ENCODE measurements around the gene XPR1. TPM values are rescaled to one million over a fixed set of nuclear protein-coding genes. Genes with fewer than 3 reads are reported as not detected.

Gene XPR1
- total RNA-seq, 1 donor from 2014 or later, result 21.8 TPM

DNA sequence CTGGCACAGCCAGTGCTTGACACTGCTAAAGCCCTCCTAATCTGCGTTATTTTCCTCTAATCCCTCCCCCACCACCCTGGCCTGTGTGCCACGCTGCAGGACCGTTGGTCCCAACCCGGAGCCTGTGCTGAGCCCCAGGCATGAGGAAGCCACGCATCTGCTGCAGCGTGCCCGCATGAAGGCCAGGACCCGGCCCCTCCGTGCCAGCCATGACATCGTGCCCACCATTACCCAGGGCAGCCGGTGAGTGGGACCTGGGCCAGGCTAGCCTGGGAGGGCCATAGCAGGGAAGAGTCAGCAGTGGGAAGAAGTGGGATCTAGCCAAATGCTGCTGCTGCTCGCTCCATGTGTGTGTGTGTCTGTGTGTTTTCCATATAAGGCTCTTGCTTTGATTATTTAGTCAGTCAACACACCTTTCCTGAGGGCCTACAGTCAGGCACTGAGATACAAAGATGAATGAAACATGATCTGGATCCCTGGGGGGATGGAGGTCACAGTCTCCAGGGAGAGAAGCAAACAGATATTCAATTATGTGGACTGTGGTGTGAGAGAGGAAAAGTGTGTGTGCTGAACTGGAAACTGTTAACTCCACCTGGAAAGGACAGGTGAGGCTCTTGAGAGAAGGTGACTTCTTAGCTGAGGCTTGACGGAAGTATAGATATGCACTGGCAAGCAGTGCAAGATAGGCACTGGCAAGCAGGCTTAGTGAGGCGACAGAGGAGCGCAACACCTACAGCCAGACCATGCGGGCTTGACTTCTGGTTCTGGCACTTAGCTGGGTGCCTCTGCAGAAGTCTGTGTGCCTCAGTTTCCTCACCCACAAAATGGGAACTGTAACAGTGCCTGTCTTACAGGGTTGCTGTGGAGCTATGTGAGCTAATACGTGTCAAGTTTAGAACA, 296.8 kb downstream of the XPR1 start:
- no peak for DNase-seq (ENCODE audit: low read depth in 2 of 2)

DNA sequence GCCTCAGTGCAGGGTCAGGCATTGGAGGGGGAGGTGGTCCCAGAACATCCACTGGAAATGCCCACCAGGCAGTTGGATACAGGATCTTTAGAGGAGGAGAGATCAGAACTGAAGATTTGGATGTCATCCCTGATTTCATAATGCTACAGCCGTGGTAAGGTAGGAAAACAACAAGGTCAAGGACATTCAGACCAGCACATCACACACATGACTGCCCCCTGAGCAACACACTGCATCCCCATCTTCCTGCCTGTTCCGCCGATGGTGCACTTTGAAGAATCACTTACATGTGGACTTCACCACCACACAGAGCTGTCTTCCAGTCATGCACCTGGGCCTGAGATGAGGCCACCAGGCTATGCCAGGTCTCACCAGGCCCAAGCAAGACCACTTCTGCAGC, 297.6 kb downstream of the XPR1 start:
- DNase-seq (ENCODE audit: low read depth in 2 of 2), result no peak

DNA sequence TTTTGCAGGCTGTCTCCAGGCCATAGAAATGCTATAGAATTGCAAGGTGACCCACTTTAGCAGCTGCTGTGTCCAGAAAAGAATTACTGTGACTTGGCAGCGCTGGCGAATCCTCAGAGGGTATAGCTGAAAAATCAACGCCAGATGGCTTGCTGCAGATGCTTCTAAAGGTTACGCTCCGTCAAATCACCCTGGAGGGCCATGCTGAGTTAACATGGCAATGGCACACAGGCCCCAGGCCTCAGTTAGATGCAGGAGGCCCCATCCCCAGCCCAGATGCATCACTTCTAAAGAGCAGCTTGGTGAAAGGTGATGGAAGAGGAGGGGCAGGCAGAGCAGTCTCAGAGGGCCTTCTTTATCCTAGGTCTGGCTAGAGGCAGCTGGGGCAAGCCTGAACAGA, 298.9 kb downstream of the XPR1 start:
- DNase-seq (ENCODE audit: low read depth in 2 of 2), result no peak

DNA sequence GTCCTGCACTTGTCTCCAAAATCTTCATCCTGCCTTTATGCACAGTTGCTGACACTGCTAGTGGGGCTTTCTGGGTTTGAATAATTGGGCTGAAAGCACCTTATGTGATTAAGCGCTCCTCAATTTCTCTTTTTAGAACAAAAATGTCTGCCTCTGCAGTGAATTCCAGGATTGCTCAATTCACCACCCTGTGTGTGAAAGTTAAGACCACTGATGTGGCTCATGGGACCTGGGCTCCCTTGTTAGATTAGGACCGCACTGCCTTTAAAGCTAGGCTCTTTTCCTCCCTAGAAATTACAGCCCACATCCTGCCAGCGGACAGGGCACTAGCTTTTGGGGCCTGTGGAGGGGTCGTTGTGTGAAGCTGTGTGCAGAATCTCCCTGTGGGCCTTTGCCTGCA, 299.7 kb downstream of the XPR1 start:
- no peak for DNase-seq (ENCODE audit: low read depth in 2 of 2)

DNA sequence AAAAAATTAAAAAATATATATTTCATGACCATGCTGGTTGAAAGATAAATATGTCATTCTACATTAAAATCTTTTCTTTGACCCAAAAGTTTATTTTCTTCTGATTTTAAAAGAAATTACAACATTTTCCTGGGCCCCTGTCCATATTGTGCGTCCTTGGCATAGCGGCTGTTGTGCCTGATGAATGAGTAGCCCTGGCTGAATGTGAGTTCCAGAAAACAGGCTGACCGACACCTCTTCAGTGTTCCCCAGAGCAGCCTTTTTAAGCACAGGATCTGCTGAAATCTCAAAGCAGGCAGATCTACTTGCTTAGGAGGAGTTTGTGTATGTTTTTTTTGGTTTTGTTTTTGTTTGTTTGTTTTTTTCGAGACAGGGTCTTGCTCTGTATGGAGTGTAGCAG, 300.6 kb downstream of the XPR1 start:
- no peak for DNase-seq (ENCODE audit: low read depth in 2 of 2)

DNA sequence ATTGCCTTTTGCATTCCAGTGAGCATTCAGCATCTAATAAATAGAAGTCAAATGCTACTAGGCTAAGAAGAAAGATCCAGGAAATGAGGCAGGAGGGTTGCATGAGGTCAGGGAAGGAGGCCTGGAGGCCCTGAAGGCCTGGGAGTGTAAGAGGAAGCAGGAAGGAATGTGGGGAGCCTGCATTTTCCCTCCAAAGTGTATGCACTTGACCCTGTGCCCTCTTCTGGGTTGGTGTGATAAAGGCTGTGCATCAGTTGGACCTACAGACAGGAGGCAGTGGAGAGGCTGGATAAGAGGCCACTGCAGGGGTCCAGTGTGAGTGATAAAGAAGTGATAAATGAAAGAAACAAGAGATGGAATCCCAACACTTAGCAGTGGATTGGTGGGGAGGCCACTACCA, 301.3 kb downstream of the XPR1 start:
- DNase-seq (ENCODE audit: low read depth in 2 of 2), result no peak

DNA sequence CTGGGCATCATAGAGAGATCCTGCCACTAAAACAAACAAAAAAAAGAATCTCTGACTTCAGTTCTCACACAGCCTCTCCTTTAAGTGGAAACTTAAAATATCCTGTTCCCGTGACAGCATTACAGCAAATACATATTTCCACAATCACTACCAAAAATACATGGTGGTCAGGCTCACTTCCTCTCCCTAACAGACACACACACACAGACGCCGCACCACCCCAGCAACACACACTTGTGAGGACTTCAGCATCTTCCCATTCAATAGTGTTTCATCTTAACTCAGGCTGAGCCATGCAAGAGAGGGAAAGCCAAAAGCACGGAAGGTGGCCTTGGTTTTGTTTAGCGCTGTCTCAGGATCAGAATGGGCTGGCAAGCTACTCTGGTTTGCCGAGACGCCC, 302.7 kb downstream of the XPR1 start:
- DNase-seq (ENCODE audit: low read depth in 2 of 2), result no peak

DNA sequence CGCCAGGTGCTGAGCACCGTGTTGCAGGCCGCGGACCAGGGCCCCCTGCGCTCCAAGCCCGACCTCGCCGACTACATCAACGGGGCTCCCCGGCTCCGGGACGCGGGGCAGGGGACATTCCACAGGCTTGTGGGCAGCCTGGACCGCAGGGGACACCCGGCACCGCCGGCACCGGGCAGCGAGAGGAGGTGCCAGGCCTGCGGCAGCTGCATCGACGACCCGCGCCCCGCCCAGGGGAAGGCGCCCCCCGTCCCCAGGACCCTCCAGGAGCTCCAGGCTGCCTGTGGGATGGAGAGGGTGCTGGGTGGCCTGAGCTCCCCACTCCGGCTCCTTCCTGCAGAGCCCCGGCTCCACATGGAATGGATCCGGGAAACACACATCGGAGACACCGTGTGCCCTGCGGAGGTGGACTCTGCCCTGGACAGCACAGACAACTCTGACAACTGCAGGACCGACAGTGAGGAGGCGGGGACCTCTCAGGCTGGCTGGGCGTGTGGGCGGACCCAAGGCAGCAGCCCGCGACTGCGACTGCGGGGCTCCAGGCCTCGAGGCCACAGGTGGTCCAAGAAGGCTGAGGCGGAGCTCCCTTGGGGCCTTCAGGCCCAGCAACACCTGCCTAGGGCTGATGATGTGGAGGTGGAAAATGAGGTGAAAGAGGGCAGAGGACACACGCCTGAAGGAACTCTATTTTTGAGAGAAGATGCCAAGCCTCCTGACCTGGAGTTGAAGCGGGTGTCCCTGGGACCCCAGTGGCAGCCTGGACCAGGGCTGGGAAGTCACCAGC, 303.7 kb downstream of the XPR1 start:
- DNase-seq (ENCODE audit: low read depth in 2 of 2), result no peak

DNA sequence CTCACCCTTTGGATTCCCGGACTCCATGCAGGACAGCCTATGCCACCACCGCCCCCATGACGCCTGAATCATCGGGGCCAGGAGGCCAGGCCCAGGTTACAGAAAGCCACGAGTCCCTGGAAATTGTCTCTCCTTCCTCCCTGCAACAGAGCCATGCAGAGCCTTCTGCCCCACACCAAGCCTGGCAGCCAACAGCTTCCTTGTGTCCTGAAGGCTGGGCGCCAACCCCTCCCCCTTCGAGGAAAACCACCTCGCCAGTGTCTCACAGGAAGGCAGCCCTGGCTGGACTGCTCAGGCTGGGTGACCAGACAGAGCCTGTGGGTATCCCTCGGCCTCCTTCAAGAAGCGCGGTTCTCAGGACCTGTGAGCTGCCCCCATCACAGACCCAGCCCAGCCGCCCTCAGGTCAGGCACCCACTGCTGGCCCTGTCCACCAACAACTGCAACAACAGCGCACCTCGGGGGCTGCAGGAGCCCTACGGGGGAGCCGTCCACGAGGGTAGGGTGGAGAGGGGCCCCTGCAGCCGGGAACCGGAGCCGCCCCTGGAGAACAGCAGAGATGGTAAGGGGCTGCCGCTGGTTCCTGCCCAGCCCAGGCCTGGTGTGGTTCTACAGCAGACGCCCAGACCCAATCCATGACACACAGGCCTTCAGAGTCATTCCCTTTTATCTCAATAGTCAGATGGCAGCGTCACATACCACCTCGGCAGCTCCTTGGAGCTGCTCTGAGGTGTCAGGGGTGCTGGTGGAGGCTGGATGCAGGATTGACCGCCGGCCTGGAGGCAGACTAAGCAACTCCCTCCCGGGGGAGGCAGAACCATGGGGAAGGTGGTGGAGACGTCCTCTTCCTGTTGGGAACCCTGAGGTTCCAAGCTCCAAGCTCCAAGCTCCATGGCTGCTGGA, 304.5 kb downstream of the XPR1 start:
- no peak for DNase-seq (ENCODE audit: low read depth in 2 of 2)

DNA sequence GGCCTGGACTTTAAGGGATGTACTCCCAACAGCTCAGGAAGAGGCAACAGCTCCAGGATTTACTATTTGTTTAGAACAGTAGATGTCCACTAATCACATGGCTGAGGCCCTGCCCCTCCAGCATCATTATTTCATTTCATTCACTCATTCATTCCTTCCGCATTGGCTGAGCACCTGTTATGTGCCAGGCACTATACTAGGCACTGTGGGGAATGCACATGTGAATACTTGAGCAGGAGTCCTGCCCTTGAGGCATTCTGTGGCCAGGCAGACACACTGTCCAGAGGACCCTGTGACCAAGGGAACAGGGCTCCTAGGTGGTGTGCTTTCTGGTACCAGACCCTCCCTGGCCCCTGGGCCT, 305.2 kb downstream of the XPR1 start:
- no peak for DNase-seq (ENCODE audit: low read depth in 2 of 2)

DNA sequence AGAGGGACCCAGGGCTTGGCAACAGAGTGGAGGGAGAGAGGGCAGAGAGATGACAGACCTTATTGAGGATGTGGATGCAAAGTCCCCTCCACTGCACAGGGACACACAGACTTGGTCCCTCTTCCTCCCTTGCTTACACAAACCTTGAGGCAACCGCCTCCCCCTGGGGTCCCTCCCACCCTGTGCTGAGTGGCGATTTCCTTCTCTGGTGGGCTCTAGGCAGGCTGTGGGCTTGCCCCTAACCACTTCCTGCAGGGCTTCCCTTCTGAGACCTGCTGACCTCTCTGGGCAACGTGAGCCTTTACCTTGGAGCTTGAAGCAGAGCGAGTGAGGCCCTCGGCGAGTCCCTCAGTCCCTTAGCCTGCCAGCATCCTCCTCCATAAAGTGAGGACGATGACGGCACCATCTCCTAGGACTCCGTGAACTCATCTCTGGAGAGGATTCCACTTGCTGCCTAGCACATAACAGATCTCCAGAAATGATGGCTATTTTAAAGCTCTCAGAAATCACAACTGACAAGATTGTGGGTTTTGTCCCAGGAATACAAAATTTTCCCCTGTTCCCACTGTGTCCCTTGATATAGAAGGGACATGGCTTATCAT, 305.9 kb downstream of the XPR1 start:
- no peak for DNase-seq (ENCODE audit: low read depth in 2 of 2)

DNA sequence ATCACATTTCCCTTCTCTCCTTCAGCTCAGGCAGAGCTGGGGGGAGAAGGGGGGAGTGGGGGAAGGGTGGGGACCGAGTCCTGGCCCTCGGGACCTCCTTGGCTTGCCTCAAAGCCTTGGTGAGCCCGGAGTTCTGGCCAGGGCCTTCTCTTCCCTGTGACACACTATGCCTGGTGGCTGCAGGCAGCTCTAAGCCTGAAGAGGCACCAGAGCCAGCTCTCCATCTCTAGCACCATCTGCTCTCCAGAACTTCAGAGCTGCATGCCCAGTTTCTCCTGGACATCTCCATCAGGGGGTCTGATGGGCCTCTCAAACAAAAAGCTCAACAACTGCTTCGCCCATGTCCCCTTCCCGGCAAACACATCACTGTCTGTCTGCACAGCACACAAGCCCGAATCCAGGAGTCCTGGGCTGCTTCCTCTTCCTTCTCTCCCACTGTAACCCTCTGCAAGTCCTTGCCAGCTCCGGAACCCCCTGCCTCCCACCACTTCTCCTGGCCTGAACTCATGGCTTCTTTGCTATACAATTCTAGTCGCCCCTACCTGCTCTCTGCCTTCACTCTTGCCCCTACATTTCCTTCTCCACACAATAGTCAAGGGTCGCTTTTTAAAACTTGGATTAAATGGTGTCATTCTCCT, 307.4 kb downstream of the XPR1 start:
- DNase-seq (ENCODE audit: low read depth in 2 of 2), result no peak

DNA sequence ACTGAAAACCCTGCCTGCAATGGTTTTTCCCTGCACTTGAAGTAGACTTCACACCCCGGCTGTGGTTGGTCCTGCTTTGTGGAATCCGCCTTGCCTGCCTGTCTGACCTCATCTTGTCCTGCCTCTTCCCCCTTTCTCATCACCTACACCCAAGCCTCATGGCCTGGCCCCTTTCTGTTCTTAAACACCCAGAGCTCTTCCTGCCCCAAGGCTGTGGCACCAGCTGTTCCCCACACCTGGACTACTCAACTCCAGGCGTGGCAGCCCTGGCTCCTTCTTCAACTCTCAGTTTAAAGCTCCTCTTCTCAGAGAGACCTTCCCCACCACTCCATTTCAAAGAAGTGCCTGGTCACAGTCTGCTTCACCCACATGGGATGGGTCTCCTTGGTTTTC, 307.9 kb downstream of the XPR1 start:
- no peak for DNase-seq (ENCODE audit: low read depth in 2 of 2)

Other genes with a start within 250 kb of the XPR1 start
- 46.2 and 47.9 TPM in 2 replicates for gene ACBD6, start 129.4 kb upstream of the XPR1 start, total RNA-seq
- gene OVAAL, start 73.1 kb upstream of the XPR1 start, total RNA-seq, result not detected in 2 replicates